22Rv1 (cell line): ENCODE data around the gene IFT43.

Source experiments
- H3K27ac ChIP-seq: fragments of 450-650 bp; 2 replicates; pipeline ENCODE4 v1.5.1; 2017
- ZFX ChIP-seq: fragments of 450-650 bp; IDR thresholded peaks from 2 replicates; pipeline ENCODE4 v1.6.1; 2017; ENCODE audit warnings: antibody characterized with exemption, borderline replicate concordance
- TF ChIP-seq, protein P1 (sequence below): fragments of 450-650 bp; IDR thresholded peaks from 2 replicates; pipeline ENCODE4 v1.5.1; 2017; ENCODE audit warnings: mild to moderate bottlenecking

IFT43 gene

DNA sequence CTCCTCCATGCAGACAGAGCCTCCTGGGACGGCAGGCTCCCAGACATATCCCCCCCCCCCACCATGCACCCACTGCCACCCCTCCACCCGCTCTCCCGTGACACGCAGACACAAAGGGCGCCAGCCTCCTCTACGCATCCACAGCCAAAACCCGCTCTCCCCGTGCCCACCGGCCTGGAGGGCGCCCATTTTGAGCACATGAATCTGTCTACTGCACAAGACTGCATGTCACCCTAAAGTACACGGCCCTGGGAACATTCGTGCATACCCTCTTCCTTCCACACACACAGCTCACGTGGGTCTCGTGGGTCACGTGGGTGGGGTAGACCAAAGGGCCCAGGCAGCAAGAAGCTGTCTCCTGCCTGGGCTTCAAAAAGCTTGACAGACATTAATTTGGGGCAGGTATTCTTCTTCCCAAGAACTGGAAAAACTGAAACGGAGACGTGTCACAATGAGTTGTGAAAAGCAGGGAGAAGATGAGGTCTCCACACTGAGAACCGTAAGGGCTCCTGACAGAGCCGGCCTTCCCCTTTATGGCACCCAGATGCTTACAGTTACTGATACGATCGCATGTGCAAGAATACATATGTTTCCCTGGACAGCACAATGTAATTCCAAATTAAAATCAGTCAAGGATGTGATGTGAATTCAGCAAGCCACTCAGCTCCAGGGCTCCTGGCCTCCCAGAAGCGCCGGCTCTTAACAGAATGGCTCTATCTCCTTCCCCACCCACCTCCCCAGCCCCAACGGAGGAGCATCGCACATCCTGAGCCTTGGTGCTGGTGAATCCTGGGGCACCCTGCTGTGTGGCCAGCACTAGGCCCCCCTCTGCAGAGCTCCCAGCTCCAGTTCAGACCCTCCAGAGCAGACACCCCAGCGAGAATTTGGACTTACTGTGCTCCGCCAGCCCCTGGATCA is 5.7 kb upstream of the IFT43 start:
- no peak for TF ChIP-seq ZFX
- TF ChIP-seq, protein P1, sequence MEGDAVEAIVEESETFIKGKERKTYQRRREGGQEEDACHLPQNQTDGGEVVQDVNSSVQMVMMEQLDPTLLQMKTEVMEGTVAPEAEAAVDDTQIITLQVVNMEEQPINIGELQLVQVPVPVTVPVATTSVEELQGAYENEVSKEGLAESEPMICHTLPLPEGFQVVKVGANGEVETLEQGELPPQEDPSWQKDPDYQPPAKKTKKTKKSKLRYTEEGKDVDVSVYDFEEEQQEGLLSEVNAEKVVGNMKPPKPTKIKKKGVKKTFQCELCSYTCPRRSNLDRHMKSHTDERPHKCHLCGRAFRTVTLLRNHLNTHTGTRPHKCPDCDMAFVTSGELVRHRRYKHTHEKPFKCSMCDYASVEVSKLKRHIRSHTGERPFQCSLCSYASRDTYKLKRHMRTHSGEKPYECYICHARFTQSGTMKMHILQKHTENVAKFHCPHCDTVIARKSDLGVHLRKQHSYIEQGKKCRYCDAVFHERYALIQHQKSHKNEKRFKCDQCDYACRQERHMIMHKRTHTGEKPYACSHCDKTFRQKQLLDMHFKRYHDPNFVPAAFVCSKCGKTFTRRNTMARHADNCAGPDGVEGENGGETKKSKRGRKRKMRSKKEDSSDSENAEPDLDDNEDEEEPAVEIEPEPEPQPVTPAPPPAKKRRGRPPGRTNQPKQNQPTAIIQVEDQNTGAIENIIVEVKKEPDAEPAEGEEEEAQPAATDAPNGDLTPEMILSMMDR = no peak
- no peak overlapping the region for H3K27ac ChIP-seq

DNA sequence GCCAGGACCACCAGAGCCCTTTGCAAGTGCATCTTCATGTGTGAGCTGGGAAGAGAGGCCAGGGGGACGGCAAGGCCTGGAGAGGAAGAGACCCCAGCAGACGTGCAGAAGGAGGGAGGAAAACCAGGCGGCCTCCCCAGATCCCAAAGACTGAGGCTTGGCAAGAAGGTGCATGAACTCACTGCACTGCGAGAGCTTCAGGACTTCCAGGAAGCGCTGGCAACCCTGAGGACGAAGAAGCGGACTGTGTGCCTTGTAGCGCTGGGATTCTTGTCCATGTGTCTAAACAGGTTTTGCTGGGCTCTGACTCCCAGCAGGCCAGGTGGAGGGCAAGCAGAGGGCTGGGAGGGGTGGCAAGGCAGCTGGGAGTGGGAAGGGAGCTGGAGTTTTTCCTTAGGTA is 4.7 kb upstream of the IFT43 start:
- TF ChIP-seq, protein P1 = no peak
- TF ChIP-seq ZFX = no peak
- peak overlapping the region; percentile 91 for H3K27ac ChIP-seq

DNA sequence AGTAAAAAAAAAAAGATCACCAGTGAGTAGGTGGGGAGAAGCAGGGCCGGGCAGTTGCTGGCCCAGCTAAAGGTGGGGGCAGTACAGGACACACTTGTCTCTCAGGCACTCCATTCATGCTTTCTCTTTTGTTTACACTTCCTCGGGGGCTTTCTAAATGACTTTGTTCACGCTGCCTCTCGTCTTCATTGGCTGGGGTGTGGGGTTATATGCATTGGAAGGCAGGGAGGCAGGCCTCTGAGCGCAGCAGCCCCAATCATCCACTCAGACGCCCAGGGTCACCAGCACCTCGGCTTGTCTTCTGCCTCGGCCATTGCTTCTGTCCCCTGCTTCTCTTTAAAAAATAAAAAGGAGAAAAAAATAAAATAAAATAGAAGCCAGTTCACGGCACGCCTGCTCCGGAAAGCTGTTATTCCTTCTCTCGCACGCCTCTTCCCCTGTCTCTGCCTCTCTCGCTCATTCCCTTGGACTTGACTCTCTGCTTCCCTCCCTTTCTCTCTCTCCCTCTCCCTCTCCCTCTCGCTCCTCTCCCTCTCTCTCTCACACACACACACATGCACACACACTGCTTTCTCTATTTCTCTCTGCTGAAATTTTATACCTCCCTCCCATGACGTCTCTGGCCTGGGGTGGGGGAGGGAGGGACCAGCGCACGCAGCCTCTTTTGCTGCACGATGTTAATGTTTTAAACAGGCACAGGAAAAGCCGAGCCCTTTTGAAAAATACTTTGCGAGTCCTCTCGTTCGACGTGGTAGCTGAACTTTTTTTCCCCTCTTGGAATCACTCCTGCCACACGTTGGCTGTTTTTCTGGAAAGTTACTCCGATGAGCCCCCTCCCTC is 3.9 kb upstream of the IFT43 start, which contains the start of gene TGFB3:
Gene TGFB3 (minus strand): TSS at position 570 of the 840 bp plus-strand sequence. CDS start 1,102 bp downstream, outside the sequence.
- H3K27ac ChIP-seq = peak within 1 kb of the TSS; percentile 91

DNA sequence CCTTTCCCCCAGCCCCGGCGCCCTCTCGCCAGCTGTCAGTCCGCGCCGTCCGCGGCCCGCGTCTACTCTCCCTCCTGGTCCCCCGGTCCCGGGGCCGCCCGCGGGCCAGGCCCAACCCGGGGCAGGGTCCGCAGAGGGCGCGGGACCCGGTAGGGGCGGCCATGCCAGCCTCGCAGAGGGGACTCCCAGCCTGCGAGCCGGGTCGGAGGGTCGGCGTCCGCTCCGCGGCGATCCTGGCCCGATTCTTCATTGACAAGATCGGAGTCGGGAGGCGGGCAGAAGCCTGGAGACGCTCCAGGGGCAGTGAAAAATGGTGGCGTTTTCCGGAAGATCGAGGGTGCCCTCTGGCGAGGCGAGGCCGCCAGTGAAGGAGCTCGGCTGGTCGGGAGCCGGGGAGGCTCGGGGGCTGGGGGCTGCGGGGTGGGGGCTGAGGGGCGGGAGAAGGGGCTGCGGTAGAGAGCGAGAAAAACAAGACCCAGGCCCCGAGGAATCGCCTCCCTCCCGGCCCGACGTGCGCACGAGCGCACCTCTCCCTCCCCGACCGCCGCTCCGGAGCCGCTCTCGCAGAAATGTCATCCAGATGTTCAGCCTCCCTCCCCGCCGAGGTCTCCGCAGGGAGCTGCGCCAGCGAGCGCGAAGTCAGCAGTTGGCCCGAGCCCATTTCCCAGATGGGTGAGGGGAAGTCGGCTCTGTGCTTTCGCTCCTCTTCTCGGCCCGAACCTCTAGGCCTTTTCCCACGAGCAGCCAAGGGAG is 3.1 kb upstream of the IFT43 start:
- H3K27ac ChIP-seq = peak overlapping the region; percentile 91
- TF ChIP-seq, protein P1 = peak; percentile 75
- TF ChIP-seq ZFX = no peak

More for the DNA sequence above, 3.9 kb upstream of the IFT43 start, which contains the start of gene TGFB3:
- TF ChIP-seq, protein P1 = no peak
- TF ChIP-seq ZFX = no peak

DNA sequence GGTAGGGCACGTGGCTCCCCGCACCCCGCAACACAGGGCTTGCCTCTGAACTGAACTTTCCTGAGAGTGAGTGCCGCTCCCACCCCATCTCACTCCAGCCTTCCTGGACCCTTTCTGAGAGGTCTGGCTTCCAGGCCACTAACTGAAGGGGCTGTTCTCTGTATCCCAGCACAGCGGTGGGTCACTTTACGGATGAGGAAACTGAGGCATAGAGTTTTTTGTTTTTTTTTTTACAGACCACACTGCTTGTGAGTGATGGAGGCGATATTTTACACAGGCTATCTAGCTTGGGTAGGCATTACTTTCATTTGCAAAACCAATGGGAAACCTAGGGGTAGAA is 2.6 kb upstream of the IFT43 start:
- no peak for TF ChIP-seq ZFX
- TF ChIP-seq, protein P1 = no peak
- no peak overlapping the region for H3K27ac ChIP-seq

DNA sequence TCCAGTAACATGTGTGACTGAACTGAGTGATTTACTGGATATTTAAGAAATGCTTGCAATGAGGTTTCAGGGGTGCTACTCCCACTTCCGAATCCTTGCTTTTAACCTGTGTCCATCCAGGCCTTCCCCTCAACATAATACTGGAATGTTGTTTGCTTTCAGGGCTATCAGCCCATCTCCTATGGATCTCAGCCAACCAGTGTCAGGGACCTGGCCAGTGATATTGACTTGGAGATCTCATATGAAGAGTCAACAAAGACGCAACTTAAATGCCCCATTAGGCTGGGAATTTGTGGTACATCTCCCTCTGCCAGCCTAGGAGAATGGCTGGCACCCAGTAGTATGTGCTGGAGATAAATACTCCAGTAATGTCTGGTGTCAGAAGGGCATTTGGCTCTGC is 889 bp upstream of the IFT43 start:
- TF ChIP-seq, protein P1 = no peak
- TF ChIP-seq ZFX = no peak
- H3K27ac ChIP-seq = peak overlapping the region; percentile 62
